Skin epidermis (tissue), 12 donors: ENCODE measurements around the gene CACNA2D3.

ENCODE experiments used
- H3K27ac ChIP-seq, 21 experiments: fragments of 200-600 bp; sonication (generic) in 11 of 21; one replicate each; pipeline ENCODE4 v1.5.0; 2020; ENCODE audit warnings: mild to moderate bottlenecking in 3 of 21, inconsistent platforms in 2 of 21, moderate library complexity in 2 of 21
- H3K4me3 ChIP-seq, 7 experiments: fragments of 200-600 bp; sonication (generic) in 2 of 7; one replicate each; pipeline ENCODE4 v1.5.0; 2020; ENCODE audit warnings: inconsistent platforms in 2 of 7, mild to moderate bottlenecking in 2 of 7, moderate library complexity in 1 of 7

Gene CACNA2D3

GRCh38 chr3:55013145-55013925 is 891.0 kb downstream of the CACNA2D3 start:
- Histone ChIP-seq H3K4me3 (no peak overlapping the region), H3K27ac (no peak overlapping the region)

- Histone ChIP-seq H3K4me3 (no peak overlapping the region), H3K27ac (no peak overlapping the region)
Measured at GRCh38 chr3:55014081-55014480, 891.7 kb downstream of the CACNA2D3 start.

- no peak overlapping the region for H3K27ac ChIP-seq
- H3K4me3 ChIP-seq: no peak overlapping the region
Measured at GRCh38 chr3:55014906-55015305, 892.6 kb downstream of the CACNA2D3 start.

- H3K4me3 ChIP-seq: no peak overlapping the region
- H3K27ac ChIP-seq: no peak overlapping the region
Measured at GRCh38 chr3:55017876-55018275, 895.5 kb downstream of the CACNA2D3 start.

- Histone ChIP-seq H3K4me3 (no peak overlapping the region), H3K27ac (no peak overlapping the region)
Measured at GRCh38 chr3:55030938-55031337, 908.6 kb downstream of the CACNA2D3 start.

GRCh38 chr3:55036883-55037577 is 914.7 kb downstream of the CACNA2D3 start:
- H3K4me3 ChIP-seq: no peak overlapping the region
- H3K27ac ChIP-seq: no peak overlapping the region

- no peak overlapping the region for H3K4me3 ChIP-seq
- H3K27ac ChIP-seq: no peak overlapping the region
Measured at GRCh38 chr3:55042591-55042990, 920.2 kb downstream of the CACNA2D3 start.

- no peak overlapping the region for H3K27ac ChIP-seq
- no peak overlapping the region for H3K4me3 ChIP-seq
Measured at GRCh38 chr3:55044486-55044885, 922.1 kb downstream of the CACNA2D3 start.

- Histone ChIP-seq H3K27ac (no peak overlapping the region), H3K4me3 (no peak overlapping the region)
Measured at GRCh38 chr3:55059027-55059629, 936.8 kb downstream of the CACNA2D3 start.

- H3K4me3 ChIP-seq: no peak overlapping the region
- H3K27ac ChIP-seq: peak overlapping the region in 2 of 21 experiments; percentile 9 to 66
Measured at GRCh38 chr3:55060896-55061719, 938.8 kb downstream of the CACNA2D3 start.

GRCh38 chr3:55061720-55062034 is 939.3 kb downstream of the CACNA2D3 start:
- Histone ChIP-seq H3K27ac (no peak overlapping the region), H3K4me3 (no peak overlapping the region)

- no peak overlapping the region for H3K4me3 ChIP-seq
- H3K27ac ChIP-seq: no peak overlapping the region
Measured at GRCh38 chr3:55064164-55064563, 941.8 kb downstream of the CACNA2D3 start.

- no peak overlapping the region for H3K27ac ChIP-seq
Measured at GRCh38 chr3:55065331-55065730, 943.0 kb downstream of the CACNA2D3 start.

GRCh38 chr3:55066551-55067047 is 944.2 kb downstream of the CACNA2D3 start:
- Histone ChIP-seq H3K27ac (no peak overlapping the region), H3K4me3 (no peak overlapping the region)

More at GRCh38 chr3:55065331-55065730, 943.0 kb downstream of the CACNA2D3 start:
- no peak overlapping the region for H3K4me3 ChIP-seq

GRCh38 chr3:55069950-55070349 is 947.6 kb downstream of the CACNA2D3 start:
- Histone ChIP-seq H3K27ac (no peak overlapping the region), H3K4me3 (no peak overlapping the region)

- H3K27ac ChIP-seq: no peak overlapping the region
Measured at GRCh38 chr3:55074796-55075195, 952.4 kb downstream of the CACNA2D3 start.

GRCh38 chr3:55075846-55076245 is 953.5 kb downstream of the CACNA2D3 start:
- no peak overlapping the region for H3K4me3 ChIP-seq
- H3K27ac ChIP-seq: no peak overlapping the region

More at GRCh38 chr3:55074796-55075195, 952.4 kb downstream of the CACNA2D3 start:
- H3K4me3 ChIP-seq: no peak overlapping the region

GRCh38 chr3:55077726-55078125 is 955.4 kb downstream of the CACNA2D3 start:
- Histone ChIP-seq H3K4me3 (no peak overlapping the region), H3K27ac (no peak overlapping the region)

GRCh38 chr3:55078876-55079275 is 956.5 kb downstream of the CACNA2D3 start:
- Histone ChIP-seq H3K27ac (no peak overlapping the region), H3K4me3 (no peak overlapping the region)

- H3K4me3 ChIP-seq: no peak overlapping the region
- no peak overlapping the region for H3K27ac ChIP-seq
Measured at GRCh38 chr3:55085231-55085630, 962.9 kb downstream of the CACNA2D3 start.
